ENCODE results near the gene DPH5.

DNA sequence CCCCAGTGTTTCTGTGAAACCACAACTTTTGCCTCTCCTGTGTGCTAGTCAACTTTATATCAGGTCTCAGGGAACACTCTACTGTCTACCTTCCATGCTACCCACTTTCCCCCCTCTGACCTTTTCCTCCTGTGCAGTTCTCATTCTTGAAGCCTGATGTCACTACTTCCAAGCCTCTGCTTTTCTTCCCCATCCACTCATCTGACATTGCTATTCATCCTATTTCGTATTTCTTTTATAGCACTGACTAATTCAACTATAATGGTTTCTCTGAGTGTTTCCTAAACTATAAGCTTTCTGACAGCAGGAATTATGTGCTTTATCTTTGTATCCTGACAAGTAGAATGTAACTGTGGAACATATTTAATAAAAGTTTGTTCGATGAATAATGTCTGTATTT is 18.2 kb upstream of the DPH5 start:
- TF ChIP-seq, protein P1, sequence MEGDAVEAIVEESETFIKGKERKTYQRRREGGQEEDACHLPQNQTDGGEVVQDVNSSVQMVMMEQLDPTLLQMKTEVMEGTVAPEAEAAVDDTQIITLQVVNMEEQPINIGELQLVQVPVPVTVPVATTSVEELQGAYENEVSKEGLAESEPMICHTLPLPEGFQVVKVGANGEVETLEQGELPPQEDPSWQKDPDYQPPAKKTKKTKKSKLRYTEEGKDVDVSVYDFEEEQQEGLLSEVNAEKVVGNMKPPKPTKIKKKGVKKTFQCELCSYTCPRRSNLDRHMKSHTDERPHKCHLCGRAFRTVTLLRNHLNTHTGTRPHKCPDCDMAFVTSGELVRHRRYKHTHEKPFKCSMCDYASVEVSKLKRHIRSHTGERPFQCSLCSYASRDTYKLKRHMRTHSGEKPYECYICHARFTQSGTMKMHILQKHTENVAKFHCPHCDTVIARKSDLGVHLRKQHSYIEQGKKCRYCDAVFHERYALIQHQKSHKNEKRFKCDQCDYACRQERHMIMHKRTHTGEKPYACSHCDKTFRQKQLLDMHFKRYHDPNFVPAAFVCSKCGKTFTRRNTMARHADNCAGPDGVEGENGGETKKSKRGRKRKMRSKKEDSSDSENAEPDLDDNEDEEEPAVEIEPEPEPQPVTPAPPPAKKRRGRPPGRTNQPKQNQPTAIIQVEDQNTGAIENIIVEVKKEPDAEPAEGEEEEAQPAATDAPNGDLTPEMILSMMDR (IDR thresholded peaks at IDR 0.05): no peak
- no peak for TF ChIP-seq POLR2A (IDR thresholded peaks at IDR 0.05)
